ENCODE measurements around the gene FAM83B.

DNA sequence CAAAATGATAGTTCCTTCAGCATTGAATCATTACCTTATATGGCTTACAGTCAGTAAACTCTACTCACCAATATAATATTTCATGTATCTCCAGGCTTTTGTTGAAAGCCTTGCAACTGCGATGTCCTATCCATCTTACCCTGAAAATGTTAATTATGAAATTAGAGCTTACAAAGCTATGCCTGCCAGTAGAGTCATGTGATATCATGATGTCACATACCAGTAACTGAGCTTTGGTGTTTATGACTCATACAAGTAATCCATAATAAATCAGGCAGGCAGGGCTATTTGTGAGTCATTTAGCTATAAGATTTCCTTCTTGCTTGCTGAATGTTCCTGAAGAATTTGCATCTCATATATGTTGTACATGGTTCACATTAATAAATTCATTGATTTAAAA is 44.9 kb upstream of the FAM83B start:
- no peak for TF ChIP-seq NR3C1 (CRISPR knock-in tag; conservative IDR thresholded peaks at IDR 0.05; ENCODE audit: low read depth)
- TF ChIP-seq, protein P1, sequence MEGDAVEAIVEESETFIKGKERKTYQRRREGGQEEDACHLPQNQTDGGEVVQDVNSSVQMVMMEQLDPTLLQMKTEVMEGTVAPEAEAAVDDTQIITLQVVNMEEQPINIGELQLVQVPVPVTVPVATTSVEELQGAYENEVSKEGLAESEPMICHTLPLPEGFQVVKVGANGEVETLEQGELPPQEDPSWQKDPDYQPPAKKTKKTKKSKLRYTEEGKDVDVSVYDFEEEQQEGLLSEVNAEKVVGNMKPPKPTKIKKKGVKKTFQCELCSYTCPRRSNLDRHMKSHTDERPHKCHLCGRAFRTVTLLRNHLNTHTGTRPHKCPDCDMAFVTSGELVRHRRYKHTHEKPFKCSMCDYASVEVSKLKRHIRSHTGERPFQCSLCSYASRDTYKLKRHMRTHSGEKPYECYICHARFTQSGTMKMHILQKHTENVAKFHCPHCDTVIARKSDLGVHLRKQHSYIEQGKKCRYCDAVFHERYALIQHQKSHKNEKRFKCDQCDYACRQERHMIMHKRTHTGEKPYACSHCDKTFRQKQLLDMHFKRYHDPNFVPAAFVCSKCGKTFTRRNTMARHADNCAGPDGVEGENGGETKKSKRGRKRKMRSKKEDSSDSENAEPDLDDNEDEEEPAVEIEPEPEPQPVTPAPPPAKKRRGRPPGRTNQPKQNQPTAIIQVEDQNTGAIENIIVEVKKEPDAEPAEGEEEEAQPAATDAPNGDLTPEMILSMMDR (IDR thresholded peaks at IDR 0.05), result no peak
- TF ChIP-seq, protein P2, sequence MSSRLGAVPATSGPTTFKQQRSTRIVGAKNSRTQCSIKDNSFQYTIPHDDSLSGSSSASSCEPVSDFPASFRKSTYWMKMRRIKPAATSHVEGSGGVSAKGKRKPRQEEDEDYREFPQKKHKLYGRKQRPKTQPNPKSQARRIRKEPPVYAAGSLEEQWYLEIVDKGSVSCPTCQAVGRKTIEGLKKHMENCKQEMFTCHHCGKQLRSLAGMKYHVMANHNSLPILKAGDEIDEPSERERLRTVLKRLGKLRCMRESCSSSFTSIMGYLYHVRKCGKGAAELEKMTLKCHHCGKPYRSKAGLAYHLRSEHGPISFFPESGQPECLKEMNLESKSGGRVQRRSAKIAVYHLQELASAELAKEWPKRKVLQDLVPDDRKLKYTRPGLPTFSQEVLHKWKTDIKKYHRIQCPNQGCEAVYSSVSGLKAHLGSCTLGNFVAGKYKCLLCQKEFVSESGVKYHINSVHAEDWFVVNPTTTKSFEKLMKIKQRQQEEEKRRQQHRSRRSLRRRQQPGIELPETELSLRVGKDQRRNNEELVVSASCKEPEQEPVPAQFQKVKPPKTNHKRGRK (CRISPR knock-in tag; IDR thresholded peaks at IDR 0.05; ENCODE audit: borderline replicate concordance), result no peak
- TF ChIP-seq ZNF138 (CRISPR knock-in tag; conservative IDR thresholded peaks at IDR 0.05), result no peak
- no peak for TF ChIP-seq KAT7 (CRISPR knock-in tag; IDR thresholded peaks at IDR 0.05; ENCODE audit: borderline replicate concordance)
- TF ChIP-seq TEAD1 (CRISPR knock-in tag; IDR thresholded peaks at IDR 0.05), result no peak
- TF ChIP-seq, protein P3, sequence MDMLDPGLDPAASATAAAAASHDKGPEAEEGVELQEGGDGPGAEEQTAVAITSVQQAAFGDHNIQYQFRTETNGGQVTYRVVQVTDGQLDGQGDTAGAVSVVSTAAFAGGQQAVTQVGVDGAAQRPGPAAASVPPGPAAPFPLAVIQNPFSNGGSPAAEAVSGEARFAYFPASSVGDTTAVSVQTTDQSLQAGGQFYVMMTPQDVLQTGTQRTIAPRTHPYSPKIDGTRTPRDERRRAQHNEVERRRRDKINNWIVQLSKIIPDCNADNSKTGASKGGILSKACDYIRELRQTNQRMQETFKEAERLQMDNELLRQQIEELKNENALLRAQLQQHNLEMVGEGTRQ (CRISPR knock-in tag; IDR thresholded peaks at IDR 0.05), result no peak
- no peak for TF ChIP-seq ZNF121 (CRISPR knock-in tag; IDR thresholded peaks at IDR 0.05)
- no peak for TF ChIP-seq CBFB (CRISPR knock-in tag; IDR thresholded peaks at IDR 0.05; ENCODE audit: low read depth)
- no peak for TF ChIP-seq RELA (CRISPR knock-in tag; IDR thresholded peaks at IDR 0.05; ENCODE audit: borderline replicate concordance)
- TF ChIP-seq, protein P4, sequence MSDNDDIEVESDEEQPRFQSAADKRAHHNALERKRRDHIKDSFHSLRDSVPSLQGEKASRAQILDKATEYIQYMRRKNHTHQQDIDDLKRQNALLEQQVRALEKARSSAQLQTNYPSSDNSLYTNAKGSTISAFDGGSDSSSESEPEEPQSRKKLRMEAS (CRISPR knock-in tag; IDR thresholded peaks at IDR 0.05), result no peak
- no peak for TF ChIP-seq SP1 (CRISPR knock-in tag; conservative IDR thresholded peaks at IDR 0.05)
- no peak for TF ChIP-seq JAZF1 (CRISPR knock-in tag; IDR thresholded peaks at IDR 0.05)
- TF ChIP-seq, protein P5, sequence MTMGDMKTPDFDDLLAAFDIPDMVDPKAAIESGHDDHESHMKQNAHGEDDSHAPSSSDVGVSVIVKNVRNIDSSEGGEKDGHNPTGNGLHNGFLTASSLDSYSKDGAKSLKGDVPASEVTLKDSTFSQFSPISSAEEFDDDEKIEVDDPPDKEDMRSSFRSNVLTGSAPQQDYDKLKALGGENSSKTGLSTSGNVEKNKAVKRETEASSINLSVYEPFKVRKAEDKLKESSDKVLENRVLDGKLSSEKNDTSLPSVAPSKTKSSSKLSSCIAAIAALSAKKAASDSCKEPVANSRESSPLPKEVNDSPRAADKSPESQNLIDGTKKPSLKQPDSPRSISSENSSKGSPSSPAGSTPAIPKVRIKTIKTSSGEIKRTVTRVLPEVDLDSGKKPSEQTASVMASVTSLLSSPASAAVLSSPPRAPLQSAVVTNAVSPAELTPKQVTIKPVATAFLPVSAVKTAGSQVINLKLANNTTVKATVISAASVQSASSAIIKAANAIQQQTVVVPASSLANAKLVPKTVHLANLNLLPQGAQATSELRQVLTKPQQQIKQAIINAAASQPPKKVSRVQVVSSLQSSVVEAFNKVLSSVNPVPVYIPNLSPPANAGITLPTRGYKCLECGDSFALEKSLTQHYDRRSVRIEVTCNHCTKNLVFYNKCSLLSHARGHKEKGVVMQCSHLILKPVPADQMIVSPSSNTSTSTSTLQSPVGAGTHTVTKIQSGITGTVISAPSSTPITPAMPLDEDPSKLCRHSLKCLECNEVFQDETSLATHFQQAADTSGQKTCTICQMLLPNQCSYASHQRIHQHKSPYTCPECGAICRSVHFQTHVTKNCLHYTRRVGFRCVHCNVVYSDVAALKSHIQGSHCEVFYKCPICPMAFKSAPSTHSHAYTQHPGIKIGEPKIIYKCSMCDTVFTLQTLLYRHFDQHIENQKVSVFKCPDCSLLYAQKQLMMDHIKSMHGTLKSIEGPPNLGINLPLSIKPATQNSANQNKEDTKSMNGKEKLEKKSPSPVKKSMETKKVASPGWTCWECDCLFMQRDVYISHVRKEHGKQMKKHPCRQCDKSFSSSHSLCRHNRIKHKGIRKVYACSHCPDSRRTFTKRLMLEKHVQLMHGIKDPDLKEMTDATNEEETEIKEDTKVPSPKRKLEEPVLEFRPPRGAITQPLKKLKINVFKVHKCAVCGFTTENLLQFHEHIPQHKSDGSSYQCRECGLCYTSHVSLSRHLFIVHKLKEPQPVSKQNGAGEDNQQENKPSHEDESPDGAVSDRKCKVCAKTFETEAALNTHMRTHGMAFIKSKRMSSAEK (CRISPR knock-in tag; IDR thresholded peaks at IDR 0.05; ENCODE audit: borderline replicate concordance), result no peak
